Activated B cell treated with CpG ODN at 0.5 μM for 24 hours (primary cell): Measurements from ENCODE around the gene PHACTR1. TPM values are rescaled to one million over a fixed set of nuclear protein-coding genes. Genes with fewer than 3 reads are reported as not detected.

Experiments used
- ATAC-seq: fragments of 200-7000 bp; cut with Tn5 transposase; one replicate; pipeline ENCODE4 v1.10.0; 2021; ENCODE audit warnings: low read depth, mild to moderate bottlenecking, moderate library complexity
- CTCF ChIA-PET: fragments of 350-600 bp; sonication (Branson Sonifier 250); formaldehyde crosslinking; loops from one replicate; lab custom pipeline; 2021; ENCODE audit warnings: antibody characterized with exemption; lab: Charles Lee
- POLR2A ChIA-PET: fragments of 350-600 bp; sonication (Branson Sonifier 250); formaldehyde crosslinking; loops from one replicate; lab custom pipeline; 2021; ENCODE audit warnings: antibody characterized with exemption; lab: Charles Lee
- DNase-seq: peaks from one replicate; pipeline ENCODE4 v3.0.0; 2022
- H3K27ac Mint-ChIP-seq: one replicate; pipeline ENCODE4 v1.8.0; 2020; ENCODE audit warnings: mixed read lengths
- H3K27me3 Mint-ChIP-seq: one replicate; pipeline ENCODE4 v1.8.0; 2021; ENCODE audit warnings: mixed read lengths
- H3K36me3 Mint-ChIP-seq: one replicate; pipeline ENCODE4 v1.8.0; 2021; ENCODE audit warnings: low read depth, mixed read lengths
- H3K4me1 Mint-ChIP-seq: one replicate; pipeline ENCODE4 v1.8.0; 2021; ENCODE audit warnings: mixed read lengths
- H3K4me3 Mint-ChIP-seq: one replicate; pipeline ENCODE4 v1.8.0; 2020; ENCODE audit warnings: mild to moderate bottlenecking, mixed read lengths
- H3K9me3 Mint-ChIP-seq: one replicate; pipeline ENCODE4 v1.8.0; 2020; ENCODE audit warnings: mixed read lengths
- CTCF ChIP-seq: fragments of 200-600 bp; IDR thresholded peaks from one replicate; pipeline ENCODE4 v1.8.0; 2022; ENCODE audit warnings: antibody characterized with exemption, mild to moderate bottlenecking
- intact Hi-C: fragments of 100-400 bp; cut with micrococcal nuclease; formaldehyde crosslinking; loops from one replicate; pipeline ENCODE4 v1.15.1; 2024
- total RNA-seq: library from RNA; stranded (reverse); gene quantifications from 2 replicates; pipeline ENCODE4 v1.2.3, GENCODE V29; 2022

Gene PHACTR1
- total RNA-seq, 1 donor from 2014 or later, result 115 TPM

GRCh38 chr6:12977206-12977605 lies 260.6 kb downstream of the PHACTR1 start:
- ChIA-PET POLR2A (no interaction called here), CTCF (no interaction called here)
- no peak overlapping the region for H3K27ac Mint-ChIP-seq
- H3K27me3 Mint-ChIP-seq, result peaks cover 12% of the 10 kb centered on the region
- H3K36me3 Mint-ChIP-seq, result no peaks in the 10 kb centered on the region
- ATAC-seq, result no peak
- intact Hi-C loops, result no loop called here
- DNase-seq, result no peak
- no peak for TF ChIP-seq CTCF
- H3K4me1 Mint-ChIP-seq, result no peaks in the 10 kb centered on the region
- H3K9me3 Mint-ChIP-seq, result peaks cover 4% of the 10 kb centered on the region
- H3K4me3 Mint-ChIP-seq, result no peak overlapping the region

GRCh38 chr6:12977806-12978205 lies 261.2 kb downstream of the PHACTR1 start:
- Mint-ChIP-seq H3K4me1 (no peaks in the 10 kb centered on the region), H3K27me3 (peaks cover 12% of the 10 kb centered on the region), H3K9me3 (peaks cover 4% of the 10 kb centered on the region), H3K27ac (no peak overlapping the region), H3K4me3 (no peak overlapping the region), H3K36me3 (no peaks in the 10 kb centered on the region)
- intact Hi-C loops, result no loop called here
- TF ChIP-seq CTCF, result no peak
- DNase-seq (no peak), ATAC-seq (no peak)
- CTCF ChIA-PET, result no interaction called here
- POLR2A ChIA-PET, result no interaction called here

GRCh38 chr6:12980741-12981140 lies 264.2 kb downstream of the PHACTR1 start:
- ChIA-PET CTCF (no interaction called here), POLR2A (no interaction called here)
- ATAC-seq (no peak), DNase-seq (no peak)
- Mint-ChIP-seq H3K27ac (no peak overlapping the region), H3K9me3 (peaks cover 4% of the 10 kb centered on the region), H3K4me3 (no peak overlapping the region), H3K27me3 (peaks cover 9% of the 10 kb centered on the region), H3K36me3 (no peaks in the 10 kb centered on the region), H3K4me1 (no peaks in the 10 kb centered on the region)
- TF ChIP-seq CTCF, result no peak
- intact Hi-C loops, result no loop called here

GRCh38 chr6:12984776-12985175 lies 268.2 kb downstream of the PHACTR1 start:
- Mint-ChIP-seq H3K9me3 (peaks cover 4% of the 10 kb centered on the region), H3K27me3 (peaks cover 11% of the 10 kb centered on the region), H3K36me3 (no peaks in the 10 kb centered on the region), H3K4me1 (no peaks in the 10 kb centered on the region), H3K27ac (no peak overlapping the region), H3K4me3 (no peak overlapping the region)
- ChIA-PET CTCF (no interaction called here), POLR2A (no interaction called here)
- no peak for TF ChIP-seq CTCF
- intact Hi-C loops, result no loop called here
- DNase-seq (no peak), ATAC-seq (no peak)

- DNase-seq (no peak), ATAC-seq (no peak)
- intact Hi-C loops, result no loop called here
- H3K9me3 Mint-ChIP-seq, result no peaks in the 10 kb centered on the region
- H3K4me3 Mint-ChIP-seq, result no peak overlapping the region
- CTCF ChIA-PET, result no interaction called here
- no peaks in the 10 kb centered on the region for H3K4me1 Mint-ChIP-seq
- H3K27ac Mint-ChIP-seq, result no peak overlapping the region
- H3K27me3 Mint-ChIP-seq, result peaks cover 6% of the 10 kb centered on the region
- H3K36me3 Mint-ChIP-seq, result no peaks in the 10 kb centered on the region
- TF ChIP-seq CTCF, result no peak
- POLR2A ChIA-PET, result no interaction called here
These were observed 271.2 kb downstream of the PHACTR1 start for GRCh38 chr6:12987783-12988182.
